ENCODE measurements around the gene VAT1L.
A peak's percentile ranks its signal among the peaks of the same experiment; 100 is the strongest.

The VAT1L gene

DNA sequence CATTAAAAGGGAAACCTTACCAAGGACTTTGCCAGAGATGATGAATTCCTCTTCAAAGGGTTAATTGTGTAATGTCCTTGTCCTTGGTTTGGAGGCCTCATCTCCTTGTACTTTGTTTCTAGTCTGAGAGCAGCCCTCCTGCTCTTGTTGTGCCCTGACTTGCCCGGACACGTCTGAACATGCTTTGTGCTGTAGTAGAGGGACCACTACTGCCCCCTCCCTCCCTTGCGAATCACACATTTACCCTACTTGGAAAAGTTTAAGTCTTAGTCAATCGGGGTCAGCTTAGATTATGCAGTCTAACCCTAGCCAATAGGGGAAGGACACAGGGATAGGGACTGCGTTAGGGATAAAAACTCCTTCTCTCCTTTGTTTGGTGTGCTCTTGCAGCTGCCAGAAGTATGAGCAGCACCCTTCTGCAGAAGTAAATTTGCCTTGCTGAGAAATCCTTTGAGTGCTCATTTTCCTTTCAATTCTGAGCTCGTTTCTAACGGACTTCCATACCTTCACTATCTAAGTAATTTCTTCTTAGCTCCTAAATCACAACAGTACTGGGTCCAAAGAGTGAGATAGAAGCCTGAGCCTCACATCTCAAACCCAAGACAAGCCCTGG, 207.6 kb downstream of the VAT1L start:
- DNase-seq (ENCODE audit: low read depth), result no peak

DNA sequence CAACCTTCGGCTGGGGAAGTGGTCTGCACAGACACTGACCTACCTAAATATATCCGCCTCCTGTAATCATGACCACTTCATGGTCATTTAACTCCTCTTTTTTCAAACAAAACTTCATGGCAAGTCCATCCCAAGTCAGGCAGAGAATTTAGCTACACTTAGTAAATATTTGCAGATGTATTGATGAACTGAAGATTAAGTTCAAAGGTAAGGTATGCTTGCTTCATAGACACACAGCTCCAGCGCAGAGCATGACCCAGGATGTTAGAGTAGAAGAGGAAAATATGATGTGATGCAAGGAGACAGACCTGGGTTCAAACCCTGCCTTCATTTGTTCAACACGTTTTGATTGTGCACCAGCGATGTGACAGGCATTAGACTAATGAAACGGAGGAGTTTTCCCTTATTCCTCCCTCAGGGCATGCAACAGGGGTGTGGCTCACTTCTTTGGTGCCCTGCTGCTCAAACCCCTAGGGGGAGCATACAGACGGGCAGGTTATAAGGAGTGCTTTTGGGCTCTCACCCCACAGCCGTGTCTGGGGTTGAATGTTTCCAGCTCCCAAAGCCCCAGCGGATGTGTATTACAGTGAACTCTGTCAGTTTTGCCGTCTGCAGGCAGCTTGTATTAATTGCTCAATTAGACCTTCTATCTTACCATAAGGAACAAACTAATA, 210.1 kb downstream of the VAT1L start:
- DNase-seq (ENCODE audit: low read depth), result no peak

DNA sequence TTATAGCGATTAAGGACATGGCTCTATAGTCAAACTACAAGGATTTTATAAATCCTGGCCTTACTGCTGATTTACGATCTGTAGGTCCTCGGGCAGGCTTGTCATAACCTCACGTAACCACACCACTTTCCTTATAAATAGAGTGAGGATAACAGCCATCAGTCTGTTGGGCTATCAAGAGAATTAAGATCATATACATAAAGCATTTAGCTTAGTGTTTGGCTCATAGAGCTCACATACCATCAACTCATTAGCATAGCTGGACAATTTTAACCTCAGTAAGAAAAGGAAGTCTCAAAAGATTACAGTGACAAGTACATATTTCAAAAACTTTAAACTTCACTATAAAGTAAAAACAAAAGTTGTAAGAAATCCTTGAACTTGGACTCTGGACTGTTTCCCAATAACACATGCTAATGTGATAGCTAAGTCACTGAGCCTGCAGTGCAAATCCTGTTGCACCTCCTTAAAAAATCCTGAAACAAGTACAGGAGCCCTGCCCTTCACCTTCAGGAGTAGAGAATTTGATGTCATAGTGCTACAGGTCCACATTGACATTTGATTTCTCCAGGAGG, 213.2 kb downstream of the VAT1L start:
- DNase-seq (ENCODE audit: low read depth), result no peak

DNA sequence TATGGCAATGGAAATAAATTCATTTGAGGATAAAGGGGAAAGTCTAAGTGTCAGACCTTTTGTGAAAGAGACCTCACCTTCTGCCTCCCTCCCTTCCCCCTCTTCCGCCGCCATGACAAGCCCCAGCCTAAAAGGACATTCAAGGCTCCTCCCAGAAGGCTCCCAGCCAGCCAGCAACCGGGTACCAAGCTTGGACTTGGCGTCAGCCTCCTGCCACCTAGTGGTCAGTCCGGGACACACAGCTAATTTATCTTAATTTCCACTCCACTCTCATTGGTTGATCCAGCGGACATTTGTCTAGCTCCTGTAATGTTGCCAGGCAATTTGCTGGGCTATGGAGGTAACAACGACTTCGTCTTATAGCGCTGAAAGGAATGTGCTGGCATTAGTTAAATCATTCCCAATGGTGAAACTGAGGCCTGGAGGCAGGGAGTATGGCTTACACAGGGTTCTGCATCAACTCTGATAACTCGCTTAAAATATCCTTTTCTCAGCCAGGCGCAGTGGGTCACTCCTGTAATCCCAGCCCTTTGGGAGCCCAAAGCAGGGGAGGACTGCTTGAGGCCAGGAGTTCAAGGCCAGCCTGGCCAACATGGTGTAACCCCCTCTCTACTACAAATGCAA, 214.7 kb downstream of the VAT1L start:
- peak; percentile 27 for DNase-seq (ENCODE audit: low read depth)

DNA sequence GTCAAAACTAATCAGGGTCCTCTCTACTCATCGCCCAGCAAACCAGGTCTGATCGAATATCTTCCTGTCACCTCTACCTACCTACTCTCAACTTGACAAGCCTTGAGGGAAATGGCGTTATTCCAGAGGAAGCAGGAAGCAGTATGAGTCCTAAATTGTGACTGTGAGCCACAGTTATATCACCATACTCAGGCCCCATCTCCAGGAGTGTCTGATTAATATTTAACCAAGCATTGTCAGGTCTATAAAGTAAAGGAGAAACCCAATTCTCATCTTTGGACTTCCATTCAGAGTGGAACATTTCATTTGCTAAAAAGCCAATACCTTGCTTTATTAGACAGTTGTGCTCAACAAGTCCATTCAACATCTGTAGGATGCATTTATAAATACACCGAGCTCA, 216.2 kb downstream of the VAT1L start:
- DNase-seq (ENCODE audit: low read depth), result no peak

DNA sequence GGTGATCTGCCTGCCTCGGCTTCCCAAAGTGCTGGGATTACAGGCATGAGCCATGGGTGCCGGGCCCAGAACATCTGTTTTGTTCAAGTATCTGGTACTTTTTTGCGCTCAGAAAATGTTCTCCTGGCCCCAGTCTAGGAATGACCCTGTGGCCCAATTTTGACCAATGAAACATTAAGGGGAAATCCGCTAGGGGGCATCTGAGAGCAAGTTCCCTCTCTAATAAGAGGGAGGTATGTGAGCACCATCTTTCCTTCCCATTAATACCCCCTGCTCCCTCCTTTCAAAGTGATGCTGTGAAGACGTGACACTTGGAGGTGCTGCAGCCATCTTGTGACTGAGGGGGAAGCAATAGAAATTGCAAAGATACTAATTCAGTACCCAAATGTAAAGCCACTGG, 217.5 kb downstream of the VAT1L start:
- no peak for DNase-seq (ENCODE audit: low read depth)

DNA sequence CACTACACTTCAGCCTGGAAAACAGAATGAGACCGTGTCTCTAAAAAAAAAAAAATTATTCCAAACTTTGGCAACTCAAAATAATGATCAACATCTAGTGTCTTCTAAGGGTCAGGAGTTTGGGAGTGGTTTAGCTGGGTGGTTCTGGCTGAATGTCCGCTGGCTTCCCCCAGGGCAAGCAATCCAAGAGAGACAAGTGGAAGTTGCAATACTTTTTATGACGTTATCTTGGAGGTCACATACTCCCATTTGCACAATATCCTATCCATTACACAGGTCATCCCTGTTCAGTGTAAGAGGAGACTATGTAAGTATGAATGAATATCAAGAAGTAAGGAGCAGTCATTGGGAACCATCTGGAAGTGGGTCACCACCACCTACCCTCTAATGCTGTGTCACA, 218.8 kb downstream of the VAT1L start:
- no peak for DNase-seq (ENCODE audit: low read depth)

DNA sequence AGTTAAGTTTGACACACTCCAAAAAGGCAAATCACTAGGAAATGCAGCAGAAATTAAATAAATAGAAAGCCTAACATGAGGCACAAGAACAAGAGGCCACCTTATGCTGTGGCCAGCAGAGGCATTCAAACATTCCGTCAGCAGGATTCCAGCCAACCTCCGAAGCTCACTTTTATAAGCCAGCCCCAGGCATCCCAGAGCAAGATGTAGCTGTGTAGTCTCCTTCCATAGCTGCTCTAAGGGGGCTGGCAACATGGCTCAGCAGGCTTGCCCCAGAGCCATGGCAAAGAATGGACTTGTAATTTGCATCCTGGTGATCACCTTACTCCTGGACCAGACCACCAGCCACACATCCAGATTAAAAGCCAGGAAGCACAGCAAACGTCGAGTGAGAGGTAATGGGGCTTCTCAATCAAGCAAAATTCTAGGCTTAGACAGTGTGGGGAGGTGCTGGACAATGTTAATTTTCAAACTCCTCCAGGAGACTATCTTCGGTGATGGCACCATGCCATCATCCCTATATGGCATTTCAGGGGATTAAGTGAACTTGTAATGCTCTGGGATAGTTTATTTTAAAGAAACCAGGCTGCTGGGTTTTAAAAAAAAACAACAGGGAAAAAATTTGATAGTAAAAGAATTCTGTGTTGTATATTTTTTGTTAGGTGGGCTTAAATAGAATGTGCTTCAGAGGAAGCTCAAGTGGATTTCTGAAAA, 234.1 kb downstream of the VAT1L start, which contains the start of gene CLEC3A:
CLEC3A (plus strand) TSS at position 202 of the 714 bp plus-strand sequence; CDS start at position 281, 79 bp downstream.
- no peak for DNase-seq (ENCODE audit: low read depth)

DNA sequence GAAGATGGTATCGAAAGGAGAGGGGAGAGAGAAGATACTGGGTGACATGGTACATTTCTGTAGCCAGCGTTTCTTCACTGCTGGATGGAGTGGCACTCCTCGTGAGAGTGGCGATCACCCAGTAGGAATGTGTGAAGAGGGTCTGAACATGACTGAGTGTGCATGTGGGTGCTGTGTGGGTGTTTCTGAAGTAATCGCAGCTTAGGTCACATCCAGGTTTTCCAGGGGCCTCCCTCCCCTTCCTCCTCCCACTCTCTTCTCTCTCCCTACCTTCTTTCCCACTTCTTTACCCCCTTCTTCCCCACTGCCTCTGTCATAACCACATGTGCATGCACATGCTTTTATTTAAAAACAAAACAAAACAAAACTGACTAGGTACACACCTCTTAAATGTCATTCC, 235.8 kb downstream of the VAT1L start:
- no peak for DNase-seq (ENCODE audit: low read depth)

DNA sequence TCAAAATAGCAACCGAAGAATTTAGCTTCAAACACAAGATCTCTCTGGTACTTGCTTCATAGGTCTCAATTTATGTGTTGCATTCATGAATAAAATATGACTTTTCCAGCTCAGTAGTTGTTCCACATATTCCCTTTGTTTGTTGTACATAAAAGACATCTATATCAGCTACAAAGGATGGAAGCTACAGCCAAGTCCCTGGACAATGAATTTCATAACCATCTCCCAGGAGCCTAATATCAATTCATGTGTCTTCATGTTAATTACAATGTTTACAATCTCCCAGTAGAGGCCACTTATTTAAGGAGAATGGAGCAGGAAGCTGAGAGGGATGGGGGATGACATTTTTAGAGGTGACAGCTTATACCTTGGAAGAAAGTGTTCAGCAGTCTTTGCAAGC, 237.3 kb downstream of the VAT1L start:
- no peak for DNase-seq (ENCODE audit: low read depth)

DNA sequence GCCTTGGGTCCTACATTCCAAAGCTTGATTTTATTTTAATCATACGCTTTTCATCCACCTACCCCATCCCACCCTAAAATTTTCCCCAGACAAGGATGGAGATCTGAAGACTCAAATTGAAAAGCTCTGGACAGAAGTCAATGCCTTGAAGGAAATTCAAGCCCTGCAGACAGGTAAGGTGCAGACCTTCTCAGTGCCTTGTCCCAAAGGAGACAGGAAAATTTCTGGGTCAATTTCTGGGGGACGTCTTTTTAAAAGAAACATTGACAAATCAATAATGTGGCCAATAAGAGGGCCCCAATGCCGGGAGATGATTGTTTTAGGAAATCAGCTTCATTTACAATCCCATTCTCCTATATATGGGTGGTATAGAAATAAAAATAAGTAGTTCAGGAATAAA, 239.7 kb downstream of the VAT1L start:
- no peak for DNase-seq (ENCODE audit: low read depth)

Data from activated T-helper 9 cell treated with anti-CD3 and anti-CD28 coated beads, Interleukin-2, amount 50 U/mL, for 16 hours (primary cell).